CD8-positive, alpha-beta memory T cell (primary cell): ENCODE data around the gene MEX3D. TPM values are rescaled to one million over a fixed set of nuclear protein-coding genes. Genes with fewer than 3 reads are reported as not detected.
A peak's percentile ranks its signal among the peaks of the same experiment; 100 is the strongest.

Experiments used
- CTCF ChIA-PET: fragments of 350-600 bp; sonication (Branson Sonifier 250); formaldehyde crosslinking; loops from one replicate; lab custom pipeline; 2021; ENCODE audit warnings: antibody characterized with exemption; lab: Charles Lee
- POLR2A ChIA-PET: fragments of 350-600 bp; sonication (Branson Sonifier 250); formaldehyde crosslinking; loops from one replicate; lab custom pipeline; 2021; ENCODE audit warnings: antibody characterized with exemption; lab: Charles Lee
- DNase-seq, 5 donors: peaks; one replicate each; pipeline versions ENCODE4 v3.0.0 to v3.0.0-alpha.2; 2020 to 2022; ENCODE audit warnings: mixed read lengths in 1 of 5
- H3K27ac ChIP-seq: one replicate; pipeline ENCODE4 v1.7.0; 2013; ENCODE audit warnings: low read depth, mild to moderate bottlenecking, low read length, moderate library complexity
- H3K27me3 ChIP-seq: 2 replicates; pipeline ENCODE4 v1.7.0; 2013; ENCODE audit warnings: low read length, mild to moderate bottlenecking; ENCODE audit not compliant: insufficient read depth, poor library complexity, severe bottlenecking
- H3K36me3 ChIP-seq: 2 replicates; pipeline ENCODE4 v1.7.0; 2013; ENCODE audit warnings: mild to moderate bottlenecking, low read length, moderate library complexity; ENCODE audit not compliant: insufficient read depth
- H3K4me1 ChIP-seq: 2 replicates; pipeline ENCODE4 v1.7.0; 2013; ENCODE audit warnings: mild to moderate bottlenecking, low read length, moderate library complexity; ENCODE audit not compliant: insufficient read depth
- H3K4me3 ChIP-seq: 2 replicates; pipeline ENCODE4 v1.7.0; 2013; ENCODE audit warnings: mild to moderate bottlenecking, low read length
- H3K9me3 ChIP-seq: 2 replicates; pipeline ENCODE4 v1.7.0; 2013; ENCODE audit warnings: mild to moderate bottlenecking, low read length
- H3K27ac Mint-ChIP-seq, 8 donors: one replicate each; pipeline ENCODE4 v1.8.0; 2020 to 2021; ENCODE audit warnings: mixed read lengths in 8 of 8, mild to moderate bottlenecking in 6 of 8, inconsistent platforms in 3 of 8, moderate library complexity in 3 of 8
- H3K27me3 Mint-ChIP-seq, 2 donors: one replicate each; pipeline ENCODE4 v1.8.0; 2020 to 2021; ENCODE audit warnings: mixed read lengths in 2 of 2, mild to moderate bottlenecking in 1 of 2, moderate library complexity in 1 of 2
- H3K36me3 Mint-ChIP-seq, 3 donors: one replicate each; pipeline ENCODE4 v1.8.0; 2020 to 2021; ENCODE audit warnings: mixed read lengths in 3 of 3, inconsistent platforms in 1 of 3, mild to moderate bottlenecking in 1 of 3
- H3K4me1 Mint-ChIP-seq, 3 donors: one replicate each; pipeline ENCODE4 v1.8.0; 2020 to 2021; ENCODE audit warnings: mixed read lengths in 3 of 3, inconsistent platforms in 1 of 3, mild to moderate bottlenecking in 1 of 3
- H3K4me3 Mint-ChIP-seq, 7 donors: one replicate each; pipeline ENCODE4 v1.8.0; 2020 to 2021; ENCODE audit warnings: mixed read lengths in 7 of 7, mild to moderate bottlenecking in 6 of 7, moderate library complexity in 4 of 7, inconsistent platforms in 2 of 7
- H3K9me3 Mint-ChIP-seq, 5 donors: one replicate each; pipeline ENCODE4 v1.8.0; 2020 to 2022; ENCODE audit warnings: mixed read lengths in 5 of 5, mild to moderate bottlenecking in 3 of 5, moderate library complexity in 2 of 5, inconsistent platforms in 1 of 5
- polyA plus RNA-seq: library from polyadenylated mRNA; unstranded; fragments of 300-500 nt; fragmentation: Illumina TruSeq; gene quantifications from one replicate; pipeline ENCODE4 v1.2.3, GENCODE V29; 2021
- total RNA-seq, 2 experiments: library from RNA; stranded (reverse); gene quantifications; one replicate each; pipeline ENCODE4 v1.2.3, GENCODE V29; 2021

The MEX3D gene
- total RNA-seq = 10 to 100 TPM; 10.8 TPM
- polyA plus RNA-seq = not detected

GRCh38 chr19:1568320-1569019, at the start of gene MEX3D:
Gene MEX3D, minus strand, starts transcription at chr19:1568325. Its CDS starts 267 bp downstream, at chr19:1568058.
- no peaks in the 10 kb centered on the region for H3K36me3 Mint-ChIP-seq
- DNase-seq = peak; percentile 77 to 88 (median 79)
- Histone ChIP-seq H3K4me1 (peaks cover 4% of the 10 kb centered on the region), H3K27me3 (no peaks in the 10 kb centered on the region), H3K36me3 (no peaks in the 10 kb centered on the region), H3K27ac (no peak within 1 kb of the TSS), H3K4me3 (no peak within 1 kb of the TSS), H3K9me3 (no peaks in the 10 kb centered on the region)
- H3K27ac Mint-ChIP-seq = peak within 1 kb of the TSS in 1 of 8 donors; percentile 64
- ChIA-PET CTCF (interaction anchor here (1.2 kb wide), 1 partner anchor 10 kb away, joined by 3 read pairs; no protein-coding TSS in a partner anchor), POLR2A (interaction anchor here (1.2 kb wide), 1 partner anchor 24 kb away, joined by 6 read pairs; the partner anchor contains the start of gene MBD3)
- no peaks in the 10 kb centered on the region for H3K9me3 Mint-ChIP-seq
- peak within 1 kb of the TSS in 6 of 7 donors; percentile 3 to 79 (median 48) for H3K4me3 Mint-ChIP-seq
- H3K4me1 Mint-ChIP-seq = peaks cover 0 to 3% (median 2%) of the 10 kb centered on the region in 3 donors
- H3K27me3 Mint-ChIP-seq = peaks cover 0 to 3% of the 10 kb centered on the region in 2 donors

- no peaks in the 10 kb centered on the region for H3K27me3 Mint-ChIP-seq
- peaks cover 5 to 19% (median 8%) of the 10 kb centered on the region in 3 donors for H3K4me1 Mint-ChIP-seq
- H3K36me3 Mint-ChIP-seq = peaks cover 0 to 71% (median 3%) of the 10 kb centered on the region in 3 donors
- Histone ChIP-seq H3K27ac (no peak overlapping the region), H3K36me3 (peaks cover 9% of the 10 kb centered on the region), H3K27me3 (no peaks in the 10 kb centered on the region), H3K4me1 (no peaks in the 10 kb centered on the region), H3K4me3 (no peak overlapping the region), H3K9me3 (no peaks in the 10 kb centered on the region)
- H3K27ac Mint-ChIP-seq = peak overlapping the region in 6 of 8 donors; percentile 22 to 96 (median 52)
- no peaks in the 10 kb centered on the region for H3K9me3 Mint-ChIP-seq
- POLR2A ChIA-PET = no interaction called here
- no peak for DNase-seq
- H3K4me3 Mint-ChIP-seq = no peak overlapping the region
- CTCF ChIA-PET = interaction anchor here (1.2 kb wide), 1 partner anchor 9 kb away, joined by 3 read pairs; no protein-coding TSS in a partner anchor
Observed at GRCh38 chr19:1616875-1617274, 48.8 kb upstream of the MEX3D start.

GRCh38 chr19:1616396-1616795, 48.3 kb upstream of the MEX3D start:
- Mint-ChIP-seq H3K27me3 (no peaks in the 10 kb centered on the region), H3K27ac (peak overlapping the region in 5 of 8 donors; percentile 22 to 96 (median 42)), H3K36me3 (peaks cover 0 to 72% (median 3%) of the 10 kb centered on the region in 3 donors), H3K9me3 (no peaks in the 10 kb centered on the region), H3K4me1 (peaks cover 5 to 19% (median 9%) of the 10 kb centered on the region in 3 donors), H3K4me3 (no peak overlapping the region)
- Histone ChIP-seq H3K4me3 (no peak overlapping the region), H3K27ac (no peak overlapping the region), H3K9me3 (no peaks in the 10 kb centered on the region), H3K36me3 (peaks cover 9% of the 10 kb centered on the region), H3K4me1 (no peaks in the 10 kb centered on the region), H3K27me3 (no peaks in the 10 kb centered on the region)
- ChIA-PET POLR2A (no interaction called here), CTCF (no interaction called here)
- no peak for DNase-seq

DNA sequence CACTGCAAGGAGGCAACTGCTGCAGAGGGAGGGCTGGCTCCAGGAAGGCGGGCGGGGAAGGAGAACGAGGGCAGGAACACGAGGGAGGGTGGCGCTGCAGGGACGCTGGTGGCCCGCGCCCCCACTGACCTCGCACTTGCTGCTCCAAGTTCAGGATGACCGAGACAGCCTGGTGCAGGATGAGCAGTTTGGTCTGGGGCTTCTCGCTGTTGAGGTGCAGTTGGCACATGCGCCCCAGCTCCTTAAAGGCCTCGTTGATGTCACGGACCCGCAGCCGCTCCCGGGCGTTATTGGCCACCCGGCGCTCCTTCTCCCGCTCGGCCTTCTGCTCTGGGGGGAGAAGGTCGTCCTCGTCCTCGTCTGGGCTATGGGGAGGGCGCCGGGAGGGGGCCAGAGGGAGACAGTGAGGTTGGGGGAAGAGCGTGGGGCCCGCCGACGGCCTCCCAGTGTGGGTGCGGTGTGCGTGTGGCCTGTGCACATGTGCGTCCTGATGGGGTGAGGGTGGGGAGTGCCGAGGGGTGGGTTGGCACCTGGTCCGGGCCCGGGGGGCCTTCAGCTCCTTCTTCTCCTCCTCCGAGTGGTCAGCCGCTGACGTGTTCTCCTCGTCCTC, 47.1 kb upstream of the MEX3D start:
- peaks cover 7 to 30% (median 16%) of the 10 kb centered on the region in 3 donors for H3K4me1 Mint-ChIP-seq
- DNase-seq = no peak
- H3K27me3 Mint-ChIP-seq = no peaks in the 10 kb centered on the region
- H3K9me3 Mint-ChIP-seq = no peaks in the 10 kb centered on the region
- peaks cover 4% of the 10 kb centered on the region for H3K4me1 ChIP-seq
- no peak overlapping the region for H3K4me3 Mint-ChIP-seq
- POLR2A ChIA-PET = no interaction called here
- no peaks in the 10 kb centered on the region for H3K9me3 ChIP-seq
- no peak overlapping the region for H3K4me3 ChIP-seq
- no peak overlapping the region for H3K27ac ChIP-seq
- H3K27me3 ChIP-seq = no peaks in the 10 kb centered on the region
- H3K36me3 ChIP-seq = peaks cover 9% of the 10 kb centered on the region
- CTCF ChIA-PET = no interaction called here
- H3K36me3 Mint-ChIP-seq = peaks cover 0 to 72% (median 3%) of the 10 kb centered on the region in 3 donors
- H3K27ac Mint-ChIP-seq = no peak overlapping the region

DNA sequence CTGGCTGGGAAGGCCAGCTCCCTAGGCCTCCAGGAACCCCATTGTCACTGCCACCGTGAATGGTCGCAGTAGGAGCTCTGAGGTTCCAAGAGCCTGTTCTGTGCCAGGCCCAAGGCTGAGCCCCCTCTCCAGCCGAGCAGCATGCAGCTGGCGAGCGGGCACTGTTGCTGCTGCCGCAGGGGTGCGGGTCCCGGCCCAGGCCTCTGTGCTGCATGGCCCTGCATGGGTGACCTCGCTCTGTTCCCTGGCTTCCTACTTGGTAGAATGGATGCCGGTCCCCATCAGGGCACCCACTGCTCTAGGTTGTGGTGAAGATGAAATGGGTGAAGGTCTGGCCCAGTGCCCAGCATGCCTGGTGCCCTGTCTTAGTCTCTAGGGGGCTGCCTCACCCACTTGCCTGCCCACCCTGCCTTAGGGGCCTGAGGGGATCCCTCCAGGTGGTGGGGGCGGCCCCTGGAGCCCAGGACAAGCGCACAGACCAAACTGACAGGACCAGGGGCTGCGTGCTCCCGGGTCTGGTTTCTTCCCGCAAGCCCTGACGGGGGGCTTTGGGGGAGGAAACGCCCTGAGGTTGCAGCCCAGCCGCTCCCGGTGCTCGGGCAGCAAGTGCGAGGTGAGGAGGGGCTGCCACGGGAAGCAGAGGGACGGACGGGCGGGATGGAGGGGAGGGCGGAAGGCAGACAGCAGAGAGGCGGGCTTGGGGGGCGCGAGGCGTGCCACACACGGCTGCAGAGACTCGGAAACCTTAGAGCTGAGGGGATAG, 45.9 kb upstream of the MEX3D start:
- Mint-ChIP-seq H3K4me1 (peaks cover 16 to 41% (median 26%) of the 10 kb centered on the region in 3 donors), H3K27ac (peak overlapping the region in 2 of 8 donors; percentile 26 to 29), H3K36me3 (peaks cover 0 to 66% (median 3%) of the 10 kb centered on the region in 3 donors), H3K27me3 (no peaks in the 10 kb centered on the region), H3K4me3 (no peak overlapping the region), H3K9me3 (no peaks in the 10 kb centered on the region)
- H3K27ac ChIP-seq = no peak overlapping the region
- H3K36me3 ChIP-seq = peaks cover 9% of the 10 kb centered on the region
- no peak overlapping the region for H3K4me3 ChIP-seq
- H3K4me1 ChIP-seq = peaks cover 16% of the 10 kb centered on the region
- ChIA-PET POLR2A (interaction anchor here (0.6 kb wide), 1 partner anchor 219 kb away, joined by 10 read pairs; no protein-coding TSS in a partner anchor), CTCF (no interaction called here)
- no peaks in the 10 kb centered on the region for H3K9me3 ChIP-seq
- H3K27me3 ChIP-seq = no peaks in the 10 kb centered on the region
- no peak for DNase-seq

DNA sequence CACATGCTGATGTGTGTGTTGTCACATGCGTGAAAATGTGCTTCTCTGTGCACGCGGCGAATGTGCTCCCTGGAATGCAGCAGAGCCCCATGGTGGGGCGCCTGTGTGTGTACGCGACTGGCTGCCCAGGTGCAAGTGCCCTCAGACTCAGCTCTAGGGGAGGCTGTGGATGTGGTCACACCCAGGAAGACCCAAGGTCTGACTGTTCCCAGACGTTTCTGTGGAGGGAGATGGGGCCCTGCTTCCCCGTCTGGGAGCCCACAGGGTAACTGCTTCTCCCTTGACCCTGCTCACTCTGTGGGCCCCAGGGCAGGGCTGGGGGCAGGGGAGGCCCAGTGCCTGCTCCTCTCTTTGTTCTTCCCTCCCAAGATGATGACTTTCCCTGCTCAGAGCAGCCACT, 45.0 kb upstream of the MEX3D start:
- POLR2A ChIA-PET = no interaction called here
- peaks cover 0 to 59% (median 3%) of the 10 kb centered on the region in 3 donors for H3K36me3 Mint-ChIP-seq
- no peak overlapping the region for H3K4me3 Mint-ChIP-seq
- Histone ChIP-seq H3K9me3 (no peaks in the 10 kb centered on the region), H3K4me3 (no peak overlapping the region), H3K27me3 (no peaks in the 10 kb centered on the region), H3K27ac (no peak overlapping the region), H3K36me3 (peaks cover 9% of the 10 kb centered on the region), H3K4me1 (peaks cover 25% of the 10 kb centered on the region)
- DNase-seq = no peak
- CTCF ChIA-PET = no interaction called here
- H3K27ac Mint-ChIP-seq = no peak overlapping the region
- H3K9me3 Mint-ChIP-seq = no peaks in the 10 kb centered on the region
- H3K27me3 Mint-ChIP-seq = no peaks in the 10 kb centered on the region
- peaks cover 23 to 44% (median 34%) of the 10 kb centered on the region in 3 donors for H3K4me1 Mint-ChIP-seq

GRCh38 chr19:1612114-1613086, 44.3 kb upstream of the MEX3D start:
- ChIA-PET POLR2A (no interaction called here), CTCF (no interaction called here)
- Mint-ChIP-seq H3K36me3 (peaks cover 0 to 54% (median 3%) of the 10 kb centered on the region in 3 donors), H3K4me1 (peaks cover 23 to 41% (median 34%) of the 10 kb centered on the region in 3 donors), H3K27ac (peak overlapping the region in 1 of 8 donors; percentile 75), H3K4me3 (no peak overlapping the region), H3K27me3 (no peaks in the 10 kb centered on the region), H3K9me3 (no peaks in the 10 kb centered on the region)
- no peaks in the 10 kb centered on the region for H3K9me3 ChIP-seq
- no peaks in the 10 kb centered on the region for H3K27me3 ChIP-seq
- H3K27ac ChIP-seq = no peak overlapping the region
- no peak for DNase-seq
- peaks cover 9% of the 10 kb centered on the region for H3K36me3 ChIP-seq
- H3K4me3 ChIP-seq = no peak overlapping the region
- peaks cover 25% of the 10 kb centered on the region for H3K4me1 ChIP-seq
